Measurements from ENCODE around the gene CD27.
"Not testable (repeated sequence)": the region's sequence is repeated elsewhere in the genome, so short reads cannot be mapped to it uniquely, and the experiment has no call there.

Gene CD27

DNA sequence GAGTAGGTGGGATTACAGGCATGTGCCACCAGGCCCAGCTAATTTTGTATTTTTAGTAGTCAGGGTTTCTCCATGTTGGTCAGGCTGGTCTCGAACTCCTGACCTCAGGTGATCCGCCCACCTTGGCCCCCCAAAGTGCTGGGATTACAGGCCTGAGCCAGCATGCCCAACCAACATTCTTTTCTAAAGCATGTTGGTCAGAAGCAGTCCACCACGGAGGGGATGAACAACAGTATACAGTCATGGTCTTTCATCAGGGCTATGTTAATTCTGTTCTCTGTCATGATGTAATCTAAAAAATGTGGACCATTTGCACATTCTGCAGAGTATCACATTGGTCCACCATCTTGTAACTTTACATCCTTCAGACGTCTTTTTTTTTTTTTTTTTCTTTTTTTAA is 44.7 kb downstream of the CD27 start:
- no peak for DNase-seq

- not testable (repeated sequence) for DNase-seq
These were observed 45.9 kb downstream of the CD27 start for GRCh38 chr12:6490673-6491072.

GRCh38 chr12:6492838-6493496 is 48.2 kb downstream of the CD27 start, which contains the start of gene MRPL51:
MRPL51 (minus strand) TSS chr12:6493262; CDS start chr12:6493136, 126 bp downstream.
- DNase-seq = peak; percentile 99

DNA sequence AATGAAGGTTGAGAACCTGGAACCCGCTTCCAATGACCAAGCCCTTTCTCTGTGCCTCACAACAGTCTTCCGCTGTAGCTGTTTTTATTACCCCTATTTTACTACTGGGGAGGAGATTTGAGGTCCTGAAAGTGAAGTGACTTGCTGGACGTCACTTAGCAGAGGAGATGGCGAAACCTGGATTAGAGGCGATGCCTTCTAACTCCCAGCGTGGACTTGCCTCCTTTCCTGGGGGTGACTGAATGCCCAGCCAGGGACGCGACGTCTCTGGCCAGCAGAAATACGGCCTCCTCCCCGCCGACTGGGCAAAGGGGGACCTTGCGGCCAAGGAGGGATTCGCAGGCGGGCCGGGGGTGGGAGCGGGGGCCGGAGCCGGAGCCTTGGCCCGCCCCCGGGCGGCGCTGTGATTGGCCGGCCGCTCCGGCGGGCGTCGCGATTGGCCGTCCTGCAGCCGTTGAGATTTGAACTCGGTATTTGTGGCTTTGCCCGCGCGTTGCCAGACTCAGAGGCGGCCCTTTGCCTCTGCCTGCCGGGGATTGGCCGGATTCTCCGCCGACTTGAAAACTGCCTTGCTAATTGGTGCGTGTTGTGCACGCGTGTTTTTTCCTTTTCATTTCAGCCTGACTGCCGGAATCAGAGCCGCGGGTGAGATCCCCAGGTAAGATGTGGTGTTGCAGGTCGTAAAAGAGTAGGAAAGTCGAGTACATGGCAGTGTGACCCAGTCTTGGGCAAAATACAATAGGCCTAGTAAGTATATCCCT is 48.9 kb downstream of the CD27 start, which contains the start of gene NCAPD2:
TSS of gene NCAPD2 (plus strand) at position 606 of the 761 bp plus-strand sequence. CDS start 997 bp downstream, outside the sequence.
- peak; percentile 95 for DNase-seq

DNA sequence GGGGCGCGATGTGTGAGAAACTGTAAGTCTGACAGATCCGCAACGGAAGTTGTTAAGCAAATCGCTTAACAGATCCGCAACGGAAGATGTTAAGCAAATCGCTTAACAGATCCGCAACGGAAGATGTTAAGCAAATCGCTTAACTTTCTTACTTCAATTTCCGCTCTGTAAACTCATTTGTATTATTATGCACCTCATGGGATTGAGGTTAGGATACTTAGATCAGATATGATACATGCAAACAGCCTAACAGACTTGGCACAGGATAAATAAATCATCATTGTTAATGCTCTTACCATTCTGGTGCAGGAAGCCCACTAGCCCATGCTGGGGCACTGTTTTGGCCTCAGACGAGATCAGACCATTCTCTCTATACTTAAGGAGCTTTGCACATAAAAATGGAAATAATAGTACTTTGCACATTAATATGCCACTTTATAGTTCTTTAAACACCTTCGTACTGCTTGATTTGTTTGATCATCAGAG is 49.5 kb downstream of the CD27 start:
- DNase-seq = peak; percentile 5

GRCh38 chr12:6494968-6495367 is 50.2 kb downstream of the CD27 start:
- DNase-seq = no peak

DNA sequence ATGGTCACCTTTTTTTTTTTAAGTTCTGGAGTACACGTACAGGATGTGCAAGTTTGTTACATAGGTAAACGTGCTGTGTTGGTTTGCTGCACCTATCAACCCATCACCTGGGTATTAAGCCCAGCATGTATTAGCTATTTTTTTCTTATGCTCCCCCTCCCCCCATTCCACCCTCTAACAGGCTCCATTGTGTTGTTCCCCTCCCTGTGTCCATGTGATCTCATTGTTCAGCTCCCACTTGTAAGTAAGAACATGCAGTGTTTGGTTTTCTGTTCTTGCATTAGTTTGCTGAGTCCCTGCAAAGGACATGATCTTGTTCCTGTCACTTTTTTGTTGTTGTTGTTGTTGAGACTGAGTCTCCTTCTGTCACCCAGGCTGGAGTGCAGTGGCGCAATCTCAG is 52.5 kb downstream of the CD27 start:
- not testable (repeated sequence) for DNase-seq

- DNase-seq = no peak
These were observed 55.7 kb downstream of the CD27 start for GRCh38 chr12:6500466-6500865.
